Adrenal gland (tissue), 12 donors: ENCODE data around the gene LIF. TPM values are rescaled to one million over a fixed set of nuclear protein-coding genes. Genes with fewer than 3 reads are reported as not detected.
A peak's percentile ranks its signal among the peaks of the same experiment; 100 is the strongest.

ENCODE experiments used
- DNase-seq, 7 donors: peaks; one replicate each; pipeline ENCODE4 v3.0.0-alpha.2; 2019 to 2020
- H3K27ac ChIP-seq, 5 donors: fragments of 200-600 bp; sonication (generic) in 4 of 5; 1 replicate in 3 of 5; 2 replicates in 2 of 5; pipeline versions ENCODE4 v1.5.1 to v1.8.0; 2016 to 2020; ENCODE audit warnings: mild to moderate bottlenecking in 1 of 5
- H3K27me3 ChIP-seq: fragments of 200-600 bp; 2 replicates; pipeline ENCODE4 v1.8.0; 2021
- H3K36me3 ChIP-seq, 2 donors: fragments of 200-600 bp; replicated peaks in 1 of 2; 1 replicate in 1 of 2; 2 replicates in 1 of 2; pipeline versions ENCODE4 v1.5.1 to v1.8.0; 2018 to 2022
- H3K4me1 ChIP-seq, 2 donors: fragments of 200-600 bp; replicated peaks in 1 of 2; 1 replicate in 1 of 2; 2 replicates in 1 of 2; pipeline versions ENCODE4 v1.5.1 to v1.8.0; 2018 to 2021
- H3K4me3 ChIP-seq, 4 donors: fragments of 200-600 bp; sonication (generic) in 3 of 4; one replicate each; pipeline ENCODE4 v1.5.1; 2016 to 2018
- H3K9me3 ChIP-seq, 3 donors: fragments of 200-600 bp; sonication (generic) in 1 of 3; replicated peaks in 1 of 3; 1 replicate in 2 of 3; 2 replicates in 1 of 3; pipeline versions ENCODE4 v1.5.1 to v1.8.0; 2016 to 2021
- CTCF ChIP-seq, 6 experiments: fragments of 450-650 bp in 4 of 6; fragments of 200-600 bp in 2 of 6; sonication (generic) in 1 of 6; IDR thresholded peaks; 1 replicate in 5 of 6; 2 replicates in 1 of 6; pipeline versions ENCODE4 v1.5.1 to v1.8.0; 2016 to 2021; ENCODE audit warnings: antibody characterized with exemption in 6 of 6, mild to moderate bottlenecking in 2 of 6, moderate library complexity in 1 of 6
- POLR2A ChIP-seq, 2 donors: fragments of 450-650 bp; IDR thresholded peaks; one replicate each; pipeline ENCODE4 v1.6.1; 2017; ENCODE audit warnings: antibody characterized with exemption in 2 of 2, mild to moderate bottlenecking in 2 of 2, moderate library complexity in 1 of 2
- WGBS, 4 donors: extraction: QIAGEN DNeasy Blood & Tissue Kit in 2 of 4; methylation state at CpG; one replicate each; pipeline versions ENCODE4 v1.1.5 to v1.1.7; 2013 to 2017; 5-methylcytosine and 5-hydroxymethylcytosine counted together
- intact Hi-C, 2 donors: fragments of 100-400 bp; cut with DNase I; formaldehyde crosslinking; loops; one replicate each; pipeline versions ENCODE4 v1.14.1 to v1.15.0; 2022 to 2023
- polyA plus RNA-seq, 3 donors: library from polyadenylated mRNA; stranded (reverse); fragments of 200-250 nt in 2 of 3; fragments of 350-450 nt in 1 of 3; fragmentation: Illumina TruSeq in 1 of 3; extraction: RNeasy Lipid Tissue Mini Kit (QIAGEN cat#74804) in 1 of 3; gene quantifications; one replicate each; pipeline ENCODE4 v1.2.3, GENCODE V29; 2013 to 2014
- total RNA-seq, 9 donors: library from RNA; depleted of rRNA in 4 of 9; stranded (reverse); fragments of >200 nt in 4 of 9; fragments of 120-200 nt in 1 of 9; fragmentation: NEBNext Ultra II Directional in 1 of 9; extraction: Animal tissue kit (Norgen Biotek cat#: 25700) in 1 of 9; gene quantifications; one replicate each; pipeline versions ENCODE4 v1.1.0 to v1.2.4, GENCODE V29; 2013 to 2023
- donor health status: healthy with polysubstance abuse.
- donor health status: Bipolar disorder and iron deficiency.
- donor health status: DM: yes; HTN: yes; CAD: no.
- donor health status: DM: no; HTN: no; CAD: no.
- donor health status: DM: no; HTN: no; CAD: no.
- donor health status: DM: yes; HTN: yes; CAD: no.

The LIF gene
- total and polyA plus RNA-seq, 12 donors = 0.06 to 9.3 (median 1.5) TPM

GRCh38 chr22:30262917-30263741, 16.6 kb upstream of the LIF start:
- H3K9me3 ChIP-seq = no peaks in the 10 kb centered on the region
- peak; percentile 63 to 83 (median 77) for DNase-seq
- intact Hi-C loops = loop anchor here (5.0 kb wide), 2 partner anchors 124 to 219 kb away; partner anchors contain the start of gene RNF215 (in 2 of the 2)

GRCh38 chr22:30262112-30262511, 15.6 kb upstream of the LIF start:
- 71 to 84% (median 75%) methylated on average over 4 of the region's 4 CpGs for WGBS, 4 donors
- Histone ChIP-seq H3K4me3 (no peak overlapping the region), H3K27me3 (no peaks in the 10 kb centered on the region), H3K36me3 (no peaks in the 10 kb centered on the region), H3K4me1 (peaks cover 0 to 9% of the 10 kb centered on the region in 2 donors), H3K27ac (no peak overlapping the region), H3K9me3 (no peaks in the 10 kb centered on the region)
- TF ChIP-seq CTCF (IDR thresholded peaks at IDR 0.05) = no peak
- no peak for TF ChIP-seq POLR2A (IDR thresholded peaks at IDR 0.05)
- intact Hi-C loops = loop anchor here (5.0 kb wide), 2 partner anchors 125 to 220 kb away; partner anchors contain the start of gene RNF215 (in 2 of the 2)
- DNase-seq = no peak

More at GRCh38 chr22:30262917-30263741, 16.6 kb upstream of the LIF start:
- WGBS, 4 donors = 8 to 22% (median 20%) methylated on average over 15 to 27 of the region's 27 CpGs
- peaks cover 0 to 9% of the 10 kb centered on the region in 2 donors for H3K4me1 ChIP-seq
- H3K27me3 ChIP-seq = no peaks in the 10 kb centered on the region
- H3K27ac ChIP-seq = no peak overlapping the region
- TF ChIP-seq CTCF (IDR thresholded peaks at IDR 0.05) = peak; percentile 92 to 100 (median 98)
- no peak for TF ChIP-seq POLR2A (IDR thresholded peaks at IDR 0.05)
- H3K4me3 ChIP-seq = peak overlapping the region in 1 of 4 donors; percentile 30
- H3K36me3 ChIP-seq = no peaks in the 10 kb centered on the region

- Histone ChIP-seq H3K27me3 (no peaks in the 10 kb centered on the region), H3K27ac (no peak overlapping the region), H3K4me1 (peaks cover 3 to 16% of the 10 kb centered on the region in 2 donors), H3K4me3 (no peak overlapping the region), H3K36me3 (no peaks in the 10 kb centered on the region), H3K9me3 (no peaks in the 10 kb centered on the region)
- DNase-seq = no peak
- TF ChIP-seq POLR2A (IDR thresholded peaks at IDR 0.05) = no peak
- TF ChIP-seq CTCF (IDR thresholded peaks at IDR 0.05) = no peak
- intact Hi-C loops = loop anchor here (5.0 kb wide), 2 partner anchors 126 to 221 kb away; partner anchors contain the start of gene RNF215 (in 2 of the 2)
- 70 to 83% (median 76%) methylated on average over 7 to 8 of the region's 8 CpGs for WGBS, 4 donors
Measured at GRCh38 chr22:30261134-30261533, 14.6 kb upstream of the LIF start.

- Histone ChIP-seq H3K36me3 (no peaks in the 10 kb centered on the region), H3K4me3 (no peak overlapping the region), H3K4me1 (peaks cover 7 to 19% of the 10 kb centered on the region in 2 donors), H3K27ac (no peak overlapping the region), H3K9me3 (no peaks in the 10 kb centered on the region), H3K27me3 (no peaks in the 10 kb centered on the region)
- intact Hi-C loops = loop anchor here (5.0 kb wide), 2 partner anchors 127 to 222 kb away; partner anchors contain the start of gene RNF215 (in 2 of the 2)
- 79 to 91% (median 85%) methylated on average over 5 to 8 of the region's 8 CpGs for WGBS, 4 donors
- no peak for DNase-seq
- TF ChIP-seq POLR2A (IDR thresholded peaks at IDR 0.05) (no peak), CTCF (IDR thresholded peaks at IDR 0.05) (no peak)
Measured at GRCh38 chr22:30260682-30261081, 14.1 kb upstream of the LIF start.
